A673 (cell line): ENCODE results near the gene TSR3.

Experiments used
- EZH2 ChIP-seq: fragments of 200-600 bp; sonication (generic); IDR thresholded peaks from 2 replicates; pipeline ENCODE4 v1.6.1; 2017; ENCODE audit warnings: borderline replicate concordance, low read depth, mild to moderate bottlenecking, mixed read lengths, antibody characterized with exemption, low read length; ENCODE audit not compliant: poor library complexity, severe bottlenecking
- TF ChIP-seq, protein P1 (sequence below): fragments of 300-800, 200-600 bp; sonication (generic); conservative IDR thresholded peaks from 2 replicates; pipeline ENCODE4 v1.5.1; 2017; ENCODE audit warnings: low read depth, mild to moderate bottlenecking, antibody characterized with exemption, low read length, moderate library complexity, mixed read lengths

DNA sequence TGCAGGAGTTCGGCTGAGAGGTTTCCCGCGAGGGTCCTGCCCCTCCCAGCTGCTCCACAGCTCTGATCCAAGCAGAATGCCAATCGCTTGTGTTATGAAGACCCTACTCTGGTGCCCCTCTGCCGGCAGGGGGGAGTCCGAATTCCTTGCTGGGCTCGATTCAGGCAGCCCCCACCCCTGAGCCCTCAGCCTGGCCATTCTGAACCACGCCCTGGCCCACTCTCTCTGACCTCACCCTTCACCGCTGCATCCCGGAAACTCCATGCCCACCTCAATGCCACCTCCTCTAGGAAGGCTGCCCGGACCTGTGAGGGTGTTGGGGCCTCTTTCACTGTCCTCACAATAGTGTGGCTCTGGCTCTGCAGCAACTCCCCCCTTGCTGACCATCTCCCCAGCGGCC, 50.1 kb downstream of the TSR3 start:
- TF ChIP-seq, protein P1, sequence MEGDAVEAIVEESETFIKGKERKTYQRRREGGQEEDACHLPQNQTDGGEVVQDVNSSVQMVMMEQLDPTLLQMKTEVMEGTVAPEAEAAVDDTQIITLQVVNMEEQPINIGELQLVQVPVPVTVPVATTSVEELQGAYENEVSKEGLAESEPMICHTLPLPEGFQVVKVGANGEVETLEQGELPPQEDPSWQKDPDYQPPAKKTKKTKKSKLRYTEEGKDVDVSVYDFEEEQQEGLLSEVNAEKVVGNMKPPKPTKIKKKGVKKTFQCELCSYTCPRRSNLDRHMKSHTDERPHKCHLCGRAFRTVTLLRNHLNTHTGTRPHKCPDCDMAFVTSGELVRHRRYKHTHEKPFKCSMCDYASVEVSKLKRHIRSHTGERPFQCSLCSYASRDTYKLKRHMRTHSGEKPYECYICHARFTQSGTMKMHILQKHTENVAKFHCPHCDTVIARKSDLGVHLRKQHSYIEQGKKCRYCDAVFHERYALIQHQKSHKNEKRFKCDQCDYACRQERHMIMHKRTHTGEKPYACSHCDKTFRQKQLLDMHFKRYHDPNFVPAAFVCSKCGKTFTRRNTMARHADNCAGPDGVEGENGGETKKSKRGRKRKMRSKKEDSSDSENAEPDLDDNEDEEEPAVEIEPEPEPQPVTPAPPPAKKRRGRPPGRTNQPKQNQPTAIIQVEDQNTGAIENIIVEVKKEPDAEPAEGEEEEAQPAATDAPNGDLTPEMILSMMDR: no peak
- TF ChIP-seq EZH2: no peak
